Thyroid gland (tissue), 4 donors: ENCODE measurements around the gene RAB6A.

Experiments used
- POLR2A ChIP-seq, 2 donors: fragments of 450-650 bp; IDR thresholded peaks; one replicate each; pipeline ENCODE4 v1.6.1; 2017; ENCODE audit warnings: antibody characterized with exemption in 2 of 2, mild to moderate bottlenecking in 2 of 2, moderate library complexity in 1 of 2
- TF ChIP-seq, protein P1 (sequence below), 6 experiments: fragments of 200-600 bp in 3 of 6; fragments of 450-650 bp in 3 of 6; sonication (generic) in 3 of 6; IDR thresholded peaks; one replicate each; pipeline ENCODE4 v1.5.1; 2016 to 2019; ENCODE audit warnings: antibody characterized with exemption in 6 of 6, mild to moderate bottlenecking in 2 of 6, inconsistent platforms in 1 of 6, moderate library complexity in 1 of 6

GRCh38 chr11:73784080-73784634 is 23.3 kb upstream of the RAB6A start:
- TF ChIP-seq, protein P1, sequence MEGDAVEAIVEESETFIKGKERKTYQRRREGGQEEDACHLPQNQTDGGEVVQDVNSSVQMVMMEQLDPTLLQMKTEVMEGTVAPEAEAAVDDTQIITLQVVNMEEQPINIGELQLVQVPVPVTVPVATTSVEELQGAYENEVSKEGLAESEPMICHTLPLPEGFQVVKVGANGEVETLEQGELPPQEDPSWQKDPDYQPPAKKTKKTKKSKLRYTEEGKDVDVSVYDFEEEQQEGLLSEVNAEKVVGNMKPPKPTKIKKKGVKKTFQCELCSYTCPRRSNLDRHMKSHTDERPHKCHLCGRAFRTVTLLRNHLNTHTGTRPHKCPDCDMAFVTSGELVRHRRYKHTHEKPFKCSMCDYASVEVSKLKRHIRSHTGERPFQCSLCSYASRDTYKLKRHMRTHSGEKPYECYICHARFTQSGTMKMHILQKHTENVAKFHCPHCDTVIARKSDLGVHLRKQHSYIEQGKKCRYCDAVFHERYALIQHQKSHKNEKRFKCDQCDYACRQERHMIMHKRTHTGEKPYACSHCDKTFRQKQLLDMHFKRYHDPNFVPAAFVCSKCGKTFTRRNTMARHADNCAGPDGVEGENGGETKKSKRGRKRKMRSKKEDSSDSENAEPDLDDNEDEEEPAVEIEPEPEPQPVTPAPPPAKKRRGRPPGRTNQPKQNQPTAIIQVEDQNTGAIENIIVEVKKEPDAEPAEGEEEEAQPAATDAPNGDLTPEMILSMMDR (IDR thresholded peaks at IDR 0.05): no peak
- TF ChIP-seq POLR2A (IDR thresholded peaks at IDR 0.05): no peak
